H1 (cell line): Measurements from ENCODE around the gene RMND1. TPM values are rescaled to one million over a fixed set of nuclear protein-coding genes. Genes with fewer than 3 reads are reported as not detected.

ENCODE experiments used
- ATF3 ChIP-seq: IDR thresholded peaks from 2 replicates; pipeline ENCODE4 v1.6.1; 2011; ENCODE audit warnings: low read depth, mild to moderate bottlenecking, low read length; ENCODE audit not compliant: insufficient read depth
- CHD7 ChIP-seq: fragments of 300-600 bp; sonication (generic); IDR thresholded peaks from 2 replicates; pipeline ENCODE4 v1.7.1; 2012; ENCODE audit warnings: low read length, moderate library complexity, mild to moderate bottlenecking, inconsistent platforms; ENCODE audit not compliant: insufficient replicate concordance
- ZNF274 ChIP-seq: IDR thresholded peaks from 2 replicates; pipeline ENCODE4 v1.7.0; 2012; ENCODE audit warnings: low read length, borderline replicate concordance; ENCODE audit errors: extremely low read depth
- polyA plus RNA-seq, 7 experiments: library from polyadenylated mRNA; depleted of rRNA in 3 of 7; stranded (reverse) in 5 of 7; unstranded in 2 of 7; fragments of >200 nt in 5 of 7; fragments of 200-250 nt in 2 of 7; gene quantifications; 1 replicate in 5 of 7; 2 replicates in 1 of 7; 4 replicates in 1 of 7; pipeline versions ENCODE4 v1.2.1 to v1.2.3, GENCODE V29; 2011 to 2013; ENCODE audit warnings: missing spikeins in 2 of 7, mixed read lengths in 2 of 7
- total RNA-seq: library from RNA; stranded (reverse); fragmentation: NEBNext Ultra II Directional; extraction: Animal tissue kit (Norgen Biotek cat#: 25700); gene quantifications from 2 replicates; pipeline ENCODE4 v1.2.1, GENCODE V29; 2021

Gene RMND1
- total and polyA plus RNA-seq, 2 of the 8 experiments (the other 6 are each of a cell fraction or from before 2014, with no cell fraction given), result 7.3 to 21.9 TPM

GRCh38 chr6:151481786-151482185 lies 29.9 kb upstream of the RMND1 start (continued):
- TF ChIP-seq CHD7, result no peak
- no peak for TF ChIP-seq ZNF274
- TF ChIP-seq ATF3, result no peak
